ENCODE data around the gene GRM8. TPM values are rescaled to one million over a fixed set of nuclear protein-coding genes. Genes with fewer than 3 reads are reported as not detected.

The GRM8 gene
- total and polyA plus RNA-seq, 9 of the 15 experiments (the other 6 are each of a cell fraction or from before 2014, with no cell fraction given): 0.13 TPM; not detected in 7

DNA sequence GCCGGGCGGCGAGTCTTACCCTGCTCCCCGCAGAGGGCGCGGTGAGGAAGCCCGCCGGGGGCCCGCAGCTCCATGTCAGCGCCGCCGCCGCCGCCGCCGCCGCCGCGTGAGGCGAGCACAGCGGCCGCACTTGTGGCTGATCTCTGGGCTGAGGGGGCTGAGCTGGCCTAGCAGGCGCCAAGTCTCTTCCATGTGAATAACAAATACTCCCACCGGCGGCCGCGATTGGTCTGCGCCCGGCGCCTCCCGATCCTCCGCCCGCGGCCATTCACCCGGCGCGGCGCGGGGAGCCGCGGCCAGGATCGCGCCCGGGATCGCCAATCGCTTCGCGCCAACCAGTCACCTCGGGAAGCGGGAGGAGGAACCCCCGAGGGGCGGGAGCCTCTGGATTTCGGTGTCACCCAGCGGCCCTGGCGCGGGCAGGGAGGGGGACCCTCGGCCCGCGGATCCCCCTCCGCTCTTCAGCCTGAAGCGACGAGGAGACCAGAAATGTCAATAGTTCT, at the start of gene GRM8 (continued):
- TF ChIP-seq, protein P1, sequence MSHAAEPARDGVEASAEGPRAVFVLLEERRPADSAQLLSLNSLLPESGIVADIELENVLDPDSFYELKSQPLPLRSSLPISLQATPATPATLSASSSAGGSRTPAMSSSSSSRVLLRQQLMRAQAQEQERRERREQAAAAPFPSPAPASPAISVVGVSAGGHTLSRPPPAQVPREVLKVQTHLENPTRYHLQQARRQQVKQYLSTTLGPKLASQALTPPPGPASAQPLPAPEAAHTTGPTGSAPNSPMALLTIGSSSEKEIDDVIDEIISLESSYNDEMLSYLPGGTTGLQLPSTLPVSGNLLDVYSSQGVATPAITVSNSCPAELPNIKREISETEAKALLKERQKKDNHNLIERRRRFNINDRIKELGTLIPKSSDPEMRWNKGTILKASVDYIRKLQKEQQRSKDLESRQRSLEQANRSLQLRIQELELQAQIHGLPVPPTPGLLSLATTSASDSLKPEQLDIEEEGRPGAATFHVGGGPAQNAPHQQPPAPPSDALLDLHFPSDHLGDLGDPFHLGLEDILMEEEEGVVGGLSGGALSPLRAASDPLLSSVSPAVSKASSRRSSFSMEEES (CRISPR knock-in tag; IDR thresholded peaks at IDR 0.05): no peak
- TF ChIP-seq THRAP3 (IDR thresholded peaks at IDR 0.05; ENCODE audit: borderline replicate concordance) (no peak), KDM5B (IDR thresholded peaks at IDR 0.05; ENCODE audit: insufficient replicate concordance, low read depth, low read length) (peak; percentile 41), EWSR1 (IDR thresholded peaks at IDR 0.05; ENCODE audit: borderline replicate concordance, low read depth, partially characterized antibody) (no peak), ETV6 (IDR thresholded peaks at IDR 0.05; ENCODE audit: borderline replicate concordance in 1 of 2, low read depth in 2 of 2, low read length in 1 of 2) (no peak), ETV6 (CRISPR knock-in tag; IDR thresholded peaks at IDR 0.05; ENCODE audit: borderline replicate concordance) (no peak), SUPT5H (IDR thresholded peaks at IDR 0.05) (no peak), PRMT5 (CRISPR knock-in tag; IDR thresholded peaks at IDR 0.05) (no peak), ZNF217 (CRISPR knock-in tag; IDR thresholded peaks at IDR 0.05) (no peak), NONO (IDR thresholded peaks at IDR 0.05; ENCODE audit: low read depth in 2 of 2, low read length in 1 of 2) (no peak), RCOR1 (IDR thresholded peaks at IDR 0.05; ENCODE audit: borderline replicate concordance in 1 of 2, low read depth in 2 of 2, low read length in 2 of 2) (no peak), ZFP1 (CRISPR knock-in tag; IDR thresholded peaks at IDR 0.05) (no peak), CBX3 (IDR thresholded peaks at IDR 0.05; ENCODE audit: borderline replicate concordance in 1 of 2, low read length in 2 of 2) (no peak), WHSC1 (IDR thresholded peaks at IDR 0.05; ENCODE audit: low read length) (no peak)
- TF ChIP-seq, protein P2, sequence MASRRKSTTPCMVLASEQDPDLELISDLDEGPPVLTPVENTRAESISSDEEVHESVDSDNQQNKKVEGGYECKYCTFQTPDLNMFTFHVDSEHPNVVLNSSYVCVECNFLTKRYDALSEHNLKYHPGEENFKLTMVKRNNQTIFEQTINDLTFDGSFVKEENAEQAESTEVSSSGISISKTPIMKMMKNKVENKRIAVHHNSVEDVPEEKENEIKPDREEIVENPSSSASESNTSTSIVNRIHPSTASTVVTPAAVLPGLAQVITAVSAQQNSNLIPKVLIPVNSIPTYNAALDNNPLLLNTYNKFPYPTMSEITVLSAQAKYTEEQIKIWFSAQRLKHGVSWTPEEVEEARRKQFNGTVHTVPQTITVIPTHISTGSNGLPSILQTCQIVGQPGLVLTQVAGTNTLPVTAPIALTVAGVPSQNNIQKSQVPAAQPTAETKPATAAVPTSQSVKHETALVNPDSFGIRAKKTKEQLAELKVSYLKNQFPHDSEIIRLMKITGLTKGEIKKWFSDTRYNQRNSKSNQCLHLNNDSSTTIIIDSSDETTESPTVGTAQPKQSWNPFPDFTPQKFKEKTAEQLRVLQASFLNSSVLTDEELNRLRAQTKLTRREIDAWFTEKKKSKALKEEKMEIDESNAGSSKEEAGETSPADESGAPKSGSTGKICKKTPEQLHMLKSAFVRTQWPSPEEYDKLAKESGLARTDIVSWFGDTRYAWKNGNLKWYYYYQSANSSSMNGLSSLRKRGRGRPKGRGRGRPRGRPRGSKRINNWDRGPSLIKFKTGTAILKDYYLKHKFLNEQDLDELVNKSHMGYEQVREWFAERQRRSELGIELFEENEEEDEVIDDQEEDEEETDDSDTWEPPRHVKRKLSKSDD (conservative IDR thresholded peaks at IDR 0.05; ENCODE audit: low read length): no peak
- TF ChIP-seq, protein P3, sequence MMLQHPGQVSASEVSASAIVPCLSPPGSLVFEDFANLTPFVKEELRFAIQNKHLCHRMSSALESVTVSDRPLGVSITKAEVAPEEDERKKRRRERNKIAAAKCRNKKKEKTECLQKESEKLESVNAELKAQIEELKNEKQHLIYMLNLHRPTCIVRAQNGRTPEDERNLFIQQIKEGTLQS (IDR thresholded peaks at IDR 0.05): no peak
- TF ChIP-seq, protein P3 (CRISPR knock-in tag; conservative IDR thresholded peaks at IDR 0.05): no peak
- TF ChIP-seq, protein P4, sequence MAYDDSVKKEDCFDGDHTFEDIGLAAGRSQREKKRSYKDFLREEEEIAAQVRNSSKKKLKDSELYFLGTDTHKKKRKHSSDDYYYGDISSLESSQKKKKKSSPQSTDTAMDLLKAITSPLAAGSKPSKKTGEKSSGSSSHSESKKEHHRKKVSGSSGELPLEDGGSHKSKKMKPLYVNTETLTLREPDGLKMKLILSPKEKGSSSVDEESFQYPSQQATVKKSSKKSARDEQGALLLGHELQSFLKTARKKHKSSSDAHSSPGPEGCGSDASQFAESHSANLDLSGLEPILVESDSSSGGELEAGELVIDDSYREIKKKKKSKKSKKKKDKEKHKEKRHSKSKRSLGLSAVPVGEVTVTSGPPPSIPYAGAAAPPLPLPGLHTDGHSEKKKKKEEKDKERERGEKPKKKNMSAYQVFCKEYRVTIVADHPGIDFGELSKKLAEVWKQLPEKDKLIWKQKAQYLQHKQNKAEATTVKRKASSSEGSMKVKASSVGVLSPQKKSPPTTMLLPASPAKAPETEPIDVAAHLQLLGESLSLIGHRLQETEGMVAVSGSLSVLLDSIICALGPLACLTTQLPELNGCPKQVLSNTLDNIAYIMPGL (CRISPR knock-in tag; IDR thresholded peaks at IDR 0.05): no peak
- TF ChIP-seq, protein P5, sequence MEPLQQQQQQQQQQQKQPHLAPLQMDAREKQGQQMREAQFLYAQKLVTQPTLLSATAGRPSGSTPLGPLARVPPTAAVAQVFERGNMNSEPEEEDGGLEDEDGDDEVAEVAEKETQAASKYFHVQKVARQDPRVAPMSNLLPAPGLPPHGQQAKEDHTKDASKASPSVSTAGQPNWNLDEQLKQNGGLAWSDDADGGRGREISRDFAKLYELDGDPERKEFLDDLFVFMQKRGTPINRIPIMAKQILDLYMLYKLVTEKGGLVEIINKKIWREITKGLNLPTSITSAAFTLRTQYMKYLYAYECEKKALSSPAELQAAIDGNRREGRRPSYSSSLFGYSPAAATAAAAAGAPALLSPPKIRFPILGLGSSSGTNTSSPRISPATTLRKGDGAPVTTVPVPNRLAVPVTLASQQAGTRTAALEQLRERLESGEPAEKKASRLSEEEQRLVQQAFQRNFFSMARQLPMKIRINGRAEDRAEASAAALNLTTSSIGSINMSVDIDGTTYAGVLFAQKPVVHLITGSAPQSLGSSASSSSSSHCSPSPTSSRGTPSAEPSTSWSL (CRISPR knock-in tag; IDR thresholded peaks at IDR 0.05; ENCODE audit: borderline replicate concordance): no peak

All from K562 (cell line).